ENCODE measurements around the gene KSR1. TPM values are rescaled to one million over a fixed set of nuclear protein-coding genes. Genes with fewer than 3 reads are reported as not detected.
"Not testable (repeated sequence)": the region's sequence is repeated elsewhere in the genome, so short reads cannot be mapped to it uniquely, and the experiment has no call there.

Gene KSR1
- total and polyA plus RNA-seq, 3 donors from 2014 or later: 44.8 to 80.7 (median 63.7) TPM

DNA sequence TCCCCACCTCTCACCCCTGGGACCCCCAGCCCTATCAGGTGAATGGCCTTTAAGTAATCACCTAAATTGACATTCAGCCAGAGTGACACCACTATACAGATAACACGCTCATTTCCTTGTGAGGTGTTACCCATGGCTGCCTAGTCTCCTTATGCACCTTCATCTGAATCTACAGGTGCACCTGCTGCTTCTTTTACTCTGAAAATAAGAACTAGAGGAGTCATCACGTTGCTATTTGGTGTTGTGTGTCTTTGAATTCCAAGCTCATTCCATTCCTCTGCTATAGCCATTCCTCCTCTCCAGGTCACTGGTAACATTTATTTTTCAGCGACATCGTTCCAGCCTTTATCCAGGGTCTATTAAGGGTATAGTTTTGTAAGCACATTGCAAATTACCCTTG lies 184.5 kb downstream of the KSR1 start:
- H3K27me3 ChIP-seq: no peaks in the 10 kb centered on the region
- H3K36me3 ChIP-seq (ENCODE audit: low read depth, missing control alignments): no peaks in the 10 kb centered on the region
- H3K4me3 ChIP-seq: no peak overlapping the region
- intact Hi-C loops (cut with DNase I; ENCODE audit: low total_unique reads): no loop called here
- TF ChIP-seq, protein P1, sequence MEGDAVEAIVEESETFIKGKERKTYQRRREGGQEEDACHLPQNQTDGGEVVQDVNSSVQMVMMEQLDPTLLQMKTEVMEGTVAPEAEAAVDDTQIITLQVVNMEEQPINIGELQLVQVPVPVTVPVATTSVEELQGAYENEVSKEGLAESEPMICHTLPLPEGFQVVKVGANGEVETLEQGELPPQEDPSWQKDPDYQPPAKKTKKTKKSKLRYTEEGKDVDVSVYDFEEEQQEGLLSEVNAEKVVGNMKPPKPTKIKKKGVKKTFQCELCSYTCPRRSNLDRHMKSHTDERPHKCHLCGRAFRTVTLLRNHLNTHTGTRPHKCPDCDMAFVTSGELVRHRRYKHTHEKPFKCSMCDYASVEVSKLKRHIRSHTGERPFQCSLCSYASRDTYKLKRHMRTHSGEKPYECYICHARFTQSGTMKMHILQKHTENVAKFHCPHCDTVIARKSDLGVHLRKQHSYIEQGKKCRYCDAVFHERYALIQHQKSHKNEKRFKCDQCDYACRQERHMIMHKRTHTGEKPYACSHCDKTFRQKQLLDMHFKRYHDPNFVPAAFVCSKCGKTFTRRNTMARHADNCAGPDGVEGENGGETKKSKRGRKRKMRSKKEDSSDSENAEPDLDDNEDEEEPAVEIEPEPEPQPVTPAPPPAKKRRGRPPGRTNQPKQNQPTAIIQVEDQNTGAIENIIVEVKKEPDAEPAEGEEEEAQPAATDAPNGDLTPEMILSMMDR (IDR thresholded peaks at IDR 0.05): no peak
- no peak for TF ChIP-seq POLR2A (IDR thresholded peaks at IDR 0.05)
- no peak for DNase-seq
- no peaks in the 10 kb centered on the region for H3K4me1 ChIP-seq
- WGBS, 2 donors: 87% methylated on average over 4 of the region's 4 CpGs
- H3K27ac ChIP-seq: no peak overlapping the region
- H3K9me3 ChIP-seq: no peaks in the 10 kb centered on the region

GRCh38 chr17:27644586-27644985 lies 188.3 kb downstream of the KSR1 start:
- WGBS, 2 donors: 60 to 80% methylated on average over 2 to 8 of the region's 9 CpGs
- H3K27me3 ChIP-seq: no peaks in the 10 kb centered on the region
- intact Hi-C loops (cut with DNase I; ENCODE audit: low total_unique reads): no loop called here

GRCh38 chr17:27645621-27646020 lies 189.4 kb downstream of the KSR1 start:
- H3K9me3 ChIP-seq; DNase-seq; H3K4me1 ChIP-seq; intact Hi-C loops (cut with DNase I; ENCODE audit: low total_unique reads); H3K27ac ChIP-seq; H3K4me3 ChIP-seq; H3K36me3 ChIP-seq (ENCODE audit: low read depth, missing control alignments); H3K27me3 ChIP-seq: not testable (repeated sequence)
- 92 to 96% methylated on average over 2 to 6 of the region's 10 CpGs for WGBS, 2 donors

More at GRCh38 chr17:27644586-27644985, 188.3 kb downstream of the KSR1 start:
- Histone ChIP-seq H3K9me3 (no peaks in the 10 kb centered on the region), H3K4me3 (no peak overlapping the region), H3K36me3 (ENCODE audit: low read depth, missing control alignments) (no peaks in the 10 kb centered on the region), H3K4me1 (no peaks in the 10 kb centered on the region), H3K27ac (no peak overlapping the region)
- TF ChIP-seq, protein P1 (IDR thresholded peaks at IDR 0.05): no peak
- no peak for TF ChIP-seq POLR2A (IDR thresholded peaks at IDR 0.05)
- no peak for DNase-seq

DNA sequence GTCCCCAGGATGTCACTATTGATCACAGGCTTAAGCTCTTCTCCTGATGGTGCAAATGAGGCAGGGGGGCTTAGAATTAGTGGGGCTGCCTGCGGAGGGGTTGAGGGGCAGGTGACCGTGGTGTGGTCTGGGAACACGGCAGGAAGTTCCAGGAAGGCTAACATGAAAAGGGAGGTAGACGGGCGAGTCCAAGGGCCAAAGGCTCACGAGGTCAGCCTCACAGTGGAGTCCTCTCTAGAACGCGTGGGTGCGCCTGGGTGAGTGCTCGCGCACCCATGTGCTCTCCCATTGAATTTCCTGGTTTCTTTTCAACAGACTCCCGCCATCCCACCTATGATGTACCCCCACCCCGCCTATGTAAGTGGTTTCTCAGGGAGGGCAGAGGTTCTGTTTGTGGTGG lies 190.0 kb downstream of the KSR1 start:
- Histone ChIP-seq H3K9me3 (no peaks in the 10 kb centered on the region), H3K36me3 (ENCODE audit: low read depth, missing control alignments) (no peaks in the 10 kb centered on the region), H3K27ac (no peak overlapping the region), H3K4me1 (no peaks in the 10 kb centered on the region), H3K27me3 (no peaks in the 10 kb centered on the region), H3K4me3 (no peak overlapping the region)
- intact Hi-C loops (cut with DNase I; ENCODE audit: low total_unique reads): no loop called here
- 90 to 97% methylated on average over 10 to 13 of the region's 13 CpGs for WGBS, 2 donors
- no peak for DNase-seq
- no peak for TF ChIP-seq POLR2A (IDR thresholded peaks at IDR 0.05)
- TF ChIP-seq, protein P1 (IDR thresholded peaks at IDR 0.05): no peak

DNA sequence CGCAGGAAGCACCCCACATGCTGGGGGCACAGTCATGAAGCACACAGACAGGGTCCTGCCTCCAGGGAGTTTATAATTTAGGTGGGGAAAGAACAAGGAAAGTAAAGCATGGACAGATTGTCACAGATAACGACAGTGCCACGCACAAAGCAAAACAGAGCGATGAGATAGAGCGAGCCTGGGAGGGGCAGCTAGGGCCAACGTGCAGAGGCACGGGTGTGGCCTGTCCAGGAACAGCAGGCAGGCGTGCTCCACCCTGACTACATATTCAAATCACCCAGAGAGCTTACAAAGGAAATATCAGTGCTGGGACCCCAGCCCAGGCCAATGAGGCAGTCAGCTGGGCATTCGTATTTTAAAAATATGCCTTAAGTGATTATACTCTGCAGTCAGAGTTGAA lies 191.5 kb downstream of the KSR1 start:
- WGBS, 2 donors: 88 to 92% methylated on average over 9 of the region's 9 CpGs
- Histone ChIP-seq H3K4me3 (no peak overlapping the region), H3K9me3 (no peaks in the 10 kb centered on the region), H3K27ac (no peak overlapping the region), H3K36me3 (ENCODE audit: low read depth, missing control alignments) (no peaks in the 10 kb centered on the region), H3K27me3 (no peaks in the 10 kb centered on the region), H3K4me1 (no peaks in the 10 kb centered on the region)
- no peak for DNase-seq
- intact Hi-C loops (cut with DNase I; ENCODE audit: low total_unique reads): no loop called here
- TF ChIP-seq POLR2A (IDR thresholded peaks at IDR 0.05): no peak
- TF ChIP-seq, protein P1 (IDR thresholded peaks at IDR 0.05): no peak

DNA sequence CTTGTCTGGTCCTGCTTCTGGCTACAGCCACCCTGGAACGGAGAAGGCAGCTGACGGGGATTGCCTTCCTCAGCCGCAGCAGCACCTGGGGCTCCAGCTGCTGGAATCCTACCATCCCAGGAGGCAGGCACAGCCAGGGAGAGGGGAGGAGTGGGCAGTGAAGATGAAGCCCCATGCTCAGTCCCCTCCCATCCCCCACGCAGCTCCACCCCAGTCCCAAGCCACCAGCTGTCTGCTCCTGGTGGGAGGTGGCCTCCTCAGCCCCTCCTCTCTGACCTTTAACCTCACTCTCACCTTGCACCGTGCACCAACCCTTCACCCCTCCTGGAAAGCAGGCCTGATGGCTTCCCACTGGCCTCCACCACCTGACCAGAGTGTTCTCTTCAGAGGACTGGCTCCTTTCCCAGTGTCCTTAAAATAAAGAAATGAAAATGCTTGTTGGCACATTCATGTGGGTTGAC lies 192.9 kb downstream of the KSR1 start:
- H3K27ac ChIP-seq; H3K4me3 ChIP-seq; intact Hi-C loops (cut with DNase I; ENCODE audit: low total_unique reads); H3K9me3 ChIP-seq; H3K27me3 ChIP-seq; H3K4me1 ChIP-seq; DNase-seq; H3K36me3 ChIP-seq (ENCODE audit: low read depth, missing control alignments): not testable (repeated sequence)
- WGBS, 2 donors: 47 to 66% methylated on average over 3 to 5 of the region's 5 CpGs

All from testis (tissue), 3 donors.